Mononuclear cell (primary cell): ENCODE results near the gene RGS17. TPM values are rescaled to one million over a fixed set of nuclear protein-coding genes. Genes with fewer than 3 reads are reported as not detected.
A peak's percentile ranks its signal among the peaks of the same experiment; 100 is the strongest.
"Not testable (repeated sequence)": the region's sequence is repeated elsewhere in the genome, so short reads cannot be mapped to it uniquely, and the experiment has no call there.

Experiments used
- H3K27me3 ChIP-seq: 2 replicates; pipeline ENCODE4 v1.6.0; 2011; ENCODE audit warnings: low read length, control low read depth; ENCODE audit not compliant: insufficient read depth
- H3K4me1 ChIP-seq: 2 replicates; pipeline ENCODE4 v1.5.1; 2011; ENCODE audit warnings: mild to moderate bottlenecking, low read length, control low read depth; ENCODE audit not compliant: insufficient read depth
- H3K4me3 ChIP-seq: 2 replicates; pipeline ENCODE4 v1.5.1; 2011; ENCODE audit warnings: mild to moderate bottlenecking, low read length, moderate library complexity
- H3K9me3 ChIP-seq: 2 replicates; pipeline ENCODE4 v1.5.1; 2011; ENCODE audit warnings: low read depth, mild to moderate bottlenecking, control low read depth, low read length
- total RNA-seq: library from RNA; depleted of rRNA; stranded (reverse); fragments of >200 nt; gene quantifications from one replicate; pipeline ENCODE4 v1.2.3, GENCODE V29; 2012

RGS17 gene
- total RNA-seq, 1 donor, result not detected

GRCh38 chr6:153003366-153003690 lies 127.8 kb downstream of the RGS17 start:
- Histone ChIP-seq H3K27me3 (no peaks in the 10 kb centered on the region), H3K4me3 (peak overlapping the region; percentile 70), H3K9me3 (no peaks in the 10 kb centered on the region), H3K4me1 (peaks cover 29% of the 10 kb centered on the region)

- H3K4me1 ChIP-seq, result peaks cover 29% of the 10 kb centered on the region
- no peaks in the 10 kb centered on the region for H3K27me3 ChIP-seq
- H3K4me3 ChIP-seq, result peak within 1 kb of the TSS; percentile 70
- H3K9me3 ChIP-seq, result no peaks in the 10 kb centered on the region
Measured at GRCh38 chr6:153002613-153003365, 128.3 kb downstream of the RGS17 start, which contains the start of gene MTRF1L. TSS of gene MTRF1L (minus strand) at chr6:153002709. CDS start at chr6:153002685, 24 bp downstream.

GRCh38 chr6:153001767-153002612 lies 129.1 kb downstream of the RGS17 start:
- Histone ChIP-seq H3K4me3 (peak overlapping the region; percentile 70), H3K4me1 (peaks cover 29% of the 10 kb centered on the region), H3K27me3 (no peaks in the 10 kb centered on the region), H3K9me3 (no peaks in the 10 kb centered on the region)

- not testable (repeated sequence) for H3K27me3 ChIP-seq, H3K9me3 ChIP-seq, H3K4me3 ChIP-seq
- H3K4me1 ChIP-seq, result peaks cover 29% of the 10 kb centered on the region
Measured at GRCh38 chr6:153000790-153001189, 130.3 kb downstream of the RGS17 start.

- no peak overlapping the region for H3K4me3 ChIP-seq
- no peaks in the 10 kb centered on the region for H3K9me3 ChIP-seq
- peaks cover 29% of the 10 kb centered on the region for H3K4me1 ChIP-seq
- H3K27me3 ChIP-seq, result no peaks in the 10 kb centered on the region
Measured at GRCh38 chr6:153000243-153000642, 130.8 kb downstream of the RGS17 start.

- not testable (repeated sequence) for H3K9me3 ChIP-seq, H3K4me3 ChIP-seq, H3K27me3 ChIP-seq
- H3K4me1 ChIP-seq, result peaks cover 29% of the 10 kb centered on the region
Measured at GRCh38 chr6:152999538-152999937, 131.5 kb downstream of the RGS17 start.

GRCh38 chr6:152993847-152994246 lies 137.2 kb downstream of the RGS17 start:
- no peak overlapping the region for H3K4me3 ChIP-seq
- no peaks in the 10 kb centered on the region for H3K4me1 ChIP-seq
- no peaks in the 10 kb centered on the region for H3K9me3 ChIP-seq
- H3K27me3 ChIP-seq, result no peaks in the 10 kb centered on the region

- no peaks in the 10 kb centered on the region for H3K4me1 ChIP-seq
- no peaks in the 10 kb centered on the region for H3K27me3 ChIP-seq
- no peak overlapping the region for H3K4me3 ChIP-seq
- no peaks in the 10 kb centered on the region for H3K9me3 ChIP-seq
Measured at GRCh38 chr6:152993431-152993830, 137.7 kb downstream of the RGS17 start.

GRCh38 chr6:152986978-152987377 lies 144.1 kb downstream of the RGS17 start:
- Histone ChIP-seq H3K27me3 (no peaks in the 10 kb centered on the region), H3K4me1 (peaks cover 25% of the 10 kb centered on the region), H3K4me3 (no peak overlapping the region), H3K9me3 (no peaks in the 10 kb centered on the region)

- H3K4me3 ChIP-seq, H3K9me3 ChIP-seq, H3K27me3 ChIP-seq: not testable (repeated sequence)
- H3K4me1 ChIP-seq, result peaks cover 36% of the 10 kb centered on the region
Measured at GRCh38 chr6:152985300-152985699, 145.8 kb downstream of the RGS17 start.

- Histone ChIP-seq H3K27me3 (no peaks in the 10 kb centered on the region), H3K4me1 (peaks cover 39% of the 10 kb centered on the region), H3K4me3 (no peak overlapping the region), H3K9me3 (no peaks in the 10 kb centered on the region)
Measured at GRCh38 chr6:152984513-152984872, 146.6 kb downstream of the RGS17 start.

- Histone ChIP-seq H3K9me3 (no peaks in the 10 kb centered on the region), H3K4me1 (peaks cover 40% of the 10 kb centered on the region), H3K27me3 (no peaks in the 10 kb centered on the region), H3K4me3 (peak overlapping the region; percentile 95)
Measured at GRCh38 chr6:152983637-152984512, 147.2 kb downstream of the RGS17 start.

GRCh38 chr6:152982904-152983636 lies 148.0 kb downstream of the RGS17 start, which contains the start of gene FBXO5:
TSS of gene FBXO5 (minus strand) at chr6:152983041. CDS start at chr6:152982959, 82 bp downstream.
- Histone ChIP-seq H3K4me1 (peaks cover 44% of the 10 kb centered on the region), H3K27me3 (no peaks in the 10 kb centered on the region), H3K4me3 (peak within 1 kb of the TSS; percentile 95), H3K9me3 (no peaks in the 10 kb centered on the region)
